Measurements from ENCODE around the gene DAZAP1.

DNA sequence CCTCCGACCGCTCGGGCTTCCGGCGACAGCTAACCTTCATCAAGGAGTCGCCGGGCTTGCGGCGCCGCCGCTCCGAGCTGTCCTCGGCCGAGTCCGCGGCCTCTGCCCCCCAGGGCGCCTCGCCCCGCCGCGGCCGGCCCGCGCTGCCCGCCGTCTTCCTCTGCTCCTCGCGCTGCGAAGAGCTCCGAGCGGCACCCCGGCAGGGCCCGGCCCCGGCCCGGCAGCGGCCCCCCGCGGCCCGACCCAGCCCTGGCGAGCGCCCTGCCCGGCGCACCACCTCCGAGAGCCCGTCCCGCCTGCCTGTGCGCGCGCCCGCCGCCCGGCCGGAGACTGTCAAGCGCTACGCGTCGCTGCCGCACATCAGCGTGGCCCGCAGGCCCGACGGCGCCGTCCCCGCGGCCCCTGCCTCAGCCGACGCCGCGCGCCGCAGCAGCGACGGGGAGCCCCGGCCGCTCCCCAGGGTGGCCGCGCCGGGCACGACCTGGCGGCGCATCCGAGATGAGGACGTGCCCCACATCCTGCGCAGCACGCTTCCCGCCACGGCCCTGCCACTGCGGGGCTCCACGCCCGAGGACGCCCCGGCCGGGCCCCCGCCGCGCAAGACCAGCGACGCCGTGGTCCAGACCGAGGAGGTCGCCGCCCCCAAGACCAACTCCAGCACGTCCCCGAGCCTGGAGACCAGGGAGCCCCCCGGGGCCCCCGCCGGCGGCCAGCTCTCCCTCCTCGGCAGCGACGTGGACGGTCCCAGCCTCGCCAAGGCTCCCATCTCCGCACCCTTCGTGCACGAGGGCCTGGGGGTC, 62.1 kb downstream of the DAZAP1 start:
- TF ChIP-seq, protein P1, sequence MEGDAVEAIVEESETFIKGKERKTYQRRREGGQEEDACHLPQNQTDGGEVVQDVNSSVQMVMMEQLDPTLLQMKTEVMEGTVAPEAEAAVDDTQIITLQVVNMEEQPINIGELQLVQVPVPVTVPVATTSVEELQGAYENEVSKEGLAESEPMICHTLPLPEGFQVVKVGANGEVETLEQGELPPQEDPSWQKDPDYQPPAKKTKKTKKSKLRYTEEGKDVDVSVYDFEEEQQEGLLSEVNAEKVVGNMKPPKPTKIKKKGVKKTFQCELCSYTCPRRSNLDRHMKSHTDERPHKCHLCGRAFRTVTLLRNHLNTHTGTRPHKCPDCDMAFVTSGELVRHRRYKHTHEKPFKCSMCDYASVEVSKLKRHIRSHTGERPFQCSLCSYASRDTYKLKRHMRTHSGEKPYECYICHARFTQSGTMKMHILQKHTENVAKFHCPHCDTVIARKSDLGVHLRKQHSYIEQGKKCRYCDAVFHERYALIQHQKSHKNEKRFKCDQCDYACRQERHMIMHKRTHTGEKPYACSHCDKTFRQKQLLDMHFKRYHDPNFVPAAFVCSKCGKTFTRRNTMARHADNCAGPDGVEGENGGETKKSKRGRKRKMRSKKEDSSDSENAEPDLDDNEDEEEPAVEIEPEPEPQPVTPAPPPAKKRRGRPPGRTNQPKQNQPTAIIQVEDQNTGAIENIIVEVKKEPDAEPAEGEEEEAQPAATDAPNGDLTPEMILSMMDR (IDR thresholded peaks at IDR 0.05; ENCODE audit: insufficient read depth, low read length, poor library complexity, severe bottlenecking): no peak
- no peak for TF ChIP-seq EZH2phosphoT487 (conservative IDR thresholded peaks at IDR 0.05; ENCODE audit: low read length)
